GM23338 (cell line): Measurements from ENCODE around the gene NPW. TPM values are rescaled to one million over a fixed set of nuclear protein-coding genes. Genes with fewer than 3 reads are reported as not detected.
A peak's percentile ranks its signal among the peaks of the same experiment; 100 is the strongest.

Experiments
- ATAC-seq: fragments of 200-7000 bp; cut with Tn5 transposase; 3 replicates; pipeline ENCODE4 v1.9.1; 2020
- DNase-seq: peaks from one replicate; pipeline ENCODE4 v3.0.0-alpha.2; 2015; ENCODE audit warnings: low spot score
- H2AFZ ChIP-seq: fragments of 200-600 bp; sonication (generic); 2 replicates; pipeline ENCODE4 v1.8.0; 2016; ENCODE audit warnings: antibody characterized with exemption, mild to moderate bottlenecking, moderate library complexity
- H3F3A ChIP-seq: fragments of 200-600 bp; sonication (generic); replicated peaks from 2 replicates; pipeline ENCODE4 v1.8.0; 2017; ENCODE audit warnings: antibody characterized with exemption, mixed run types, low read depth
- H3K27ac ChIP-seq: fragments of 200-600 bp; sonication (generic); 2 replicates; pipeline ENCODE4 v1.6.1; 2016; ENCODE audit warnings: low read depth
- H3K27me3 ChIP-seq: fragments of 200-600 bp; sonication (generic); 2 replicates; pipeline ENCODE4 v1.8.0; 2016; ENCODE audit warnings: mild to moderate bottlenecking, mixed run types, moderate library complexity; ENCODE audit not compliant: insufficient read depth
- H3K36me3 ChIP-seq: fragments of 200-600 bp; sonication (generic); 2 replicates; pipeline ENCODE4 v1.8.0; 2016; ENCODE audit warnings: mild to moderate bottlenecking; ENCODE audit not compliant: insufficient read depth
- H3K4me1 ChIP-seq: fragments of 200-600 bp; sonication (generic); 2 replicates; pipeline ENCODE4 v1.8.0; 2016; ENCODE audit warnings: mild to moderate bottlenecking, moderate library complexity; ENCODE audit not compliant: insufficient read depth
- H3K4me2 ChIP-seq: fragments of 200-600 bp; sonication (generic); 2 replicates; pipeline ENCODE4 v1.7.1; 2017; ENCODE audit warnings: mixed run types
- H3K4me3 ChIP-seq: fragments of 200-600 bp; sonication (generic); 2 replicates; pipeline ENCODE4 v1.6.1; 2016; ENCODE audit warnings: mixed run types
- H3K79me2 ChIP-seq: fragments of 200-600 bp; sonication (generic); replicated peaks from 2 replicates; pipeline ENCODE4 v1.8.0; 2017; ENCODE audit warnings: mild to moderate bottlenecking; ENCODE audit not compliant: insufficient read depth
- H3K9me2 ChIP-seq: fragments of 200-600 bp; sonication (generic); 2 replicates; pipeline ENCODE4 v1.8.0; 2017; ENCODE audit not compliant: insufficient read depth
- H4K20me1 ChIP-seq: fragments of 200-600 bp; sonication (generic); replicated peaks from 2 replicates; pipeline ENCODE4 v1.8.0; 2017; ENCODE audit warnings: mild to moderate bottlenecking; ENCODE audit not compliant: insufficient read depth
- H3K27ac Mint-ChIP-seq: 2 replicates; pipeline ENCODE4 v1.8.0; 2020; ENCODE audit warnings: inconsistent platforms, mild to moderate bottlenecking, moderate library complexity, mixed read lengths
- H3K27me3 Mint-ChIP-seq: 3 replicates; pipeline ENCODE4 v1.8.0; 2022; ENCODE audit warnings: low read depth, mild to moderate bottlenecking, moderate library complexity, mixed read lengths, inconsistent platforms; ENCODE audit not compliant: insufficient read depth, poor library complexity
- H3K36me3 Mint-ChIP-seq: 3 replicates; pipeline ENCODE4 v1.8.0; 2021; ENCODE audit warnings: low read depth, mild to moderate bottlenecking, inconsistent platforms, moderate library complexity, mixed read lengths
- H3K4me1 Mint-ChIP-seq: 3 replicates; pipeline ENCODE4 v1.8.0; 2020; ENCODE audit warnings: mild to moderate bottlenecking, inconsistent platforms, mixed read lengths
- H3K4me3 Mint-ChIP-seq: 3 replicates; pipeline ENCODE4 v1.8.0; 2021; ENCODE audit warnings: moderate library complexity, mild to moderate bottlenecking, inconsistent platforms, mixed read lengths
- H3K9me3 Mint-ChIP-seq: 3 replicates; pipeline ENCODE4 v1.8.0; 2020; ENCODE audit warnings: moderate library complexity, mild to moderate bottlenecking, inconsistent platforms, mixed read lengths
- CREB1 ChIP-seq: fragments of 250-450 bp; sonication (Bioruptor Pico); IDR thresholded peaks from 2 replicates; pipeline ENCODE4 v1.5.0; 2020; ENCODE audit warnings: low read depth, mild to moderate bottlenecking, moderate library complexity
- CTCF ChIP-seq, 2 experiments: fragments of 200-600 bp in 1 of 2; sonication (generic) in 1 of 2; conservative IDR thresholded peaks; 2 replicates each; pipeline versions ENCODE4 v1.5.1 to v1.6.1; 2016 to 2017; ENCODE audit warnings: antibody characterized with exemption in 2 of 2, low read depth in 2 of 2, mild to moderate bottlenecking in 2 of 2, moderate library complexity in 1 of 2
- EZH2 ChIP-seq: fragments of 200-600 bp; sonication (generic); IDR thresholded peaks from one replicate; pipeline ENCODE4 v1.8.0; 2017; ENCODE audit warnings: antibody characterized with exemption, mild to moderate bottlenecking, low read depth; ENCODE audit not compliant: unreplicated experiment
- EZH2phosphoT487 ChIP-seq: fragments of 200-600 bp; sonication (generic); IDR thresholded peaks from one replicate; pipeline ENCODE4 v1.8.1; 2018; ENCODE audit warnings: antibody characterized with exemption; ENCODE audit not compliant: unreplicated experiment
- NANOG ChIP-seq: IDR thresholded peaks from 2 replicates; pipeline ENCODE4 v1.6.1; 2016; ENCODE audit warnings: antibody characterized with exemption, borderline replicate concordance
- POLR2AphosphoS5 ChIP-seq: IDR thresholded peaks from 2 replicates; pipeline ENCODE4 v1.6.1; 2016; ENCODE audit warnings: antibody characterized with exemption, low read depth
- ZNF114 ChIP-seq: fragments of 250-450 bp; sonication (Bioruptor Pico); IDR thresholded peaks from 2 replicates; pipeline ENCODE4 v1.5.0; 2020; ENCODE audit warnings: mild to moderate bottlenecking, moderate library complexity
- ZNF331 ChIP-seq: fragments of 250-450 bp; sonication (Bioruptor Pico); IDR thresholded peaks from 2 replicates; pipeline ENCODE4 v1.5.0; 2020; ENCODE audit warnings: low read depth, mild to moderate bottlenecking, moderate library complexity
- polyA plus RNA-seq: library from polyadenylated mRNA; unstranded; fragments of >200 nt; fragmentation: Nextera tagmentation; extraction: Ambion mirVana; gene quantifications from 2 replicates; pipeline ENCODE4 v1.2.1, GENCODE V29; 2016
- total RNA-seq: library from RNA; depleted of rRNA; stranded (reverse); fragments of >200 nt; shearing (Covaris generic); gene quantifications from 2 replicates; pipeline ENCODE4 v1.2.3, GENCODE V29; 2014
- TF ChIP-seq, protein P1 (sequence below): fragments of 250-450 bp; sonication (Bioruptor Pico); IDR thresholded peaks from 2 replicates; pipeline ENCODE4 v1.5.0; 2020; ENCODE audit warnings: mild to moderate bottlenecking, moderate library complexity

Gene NPW
- total and polyA plus RNA-seq, 2 experiments from 2014 or later: 4.5 to 37.6 TPM

DNA sequence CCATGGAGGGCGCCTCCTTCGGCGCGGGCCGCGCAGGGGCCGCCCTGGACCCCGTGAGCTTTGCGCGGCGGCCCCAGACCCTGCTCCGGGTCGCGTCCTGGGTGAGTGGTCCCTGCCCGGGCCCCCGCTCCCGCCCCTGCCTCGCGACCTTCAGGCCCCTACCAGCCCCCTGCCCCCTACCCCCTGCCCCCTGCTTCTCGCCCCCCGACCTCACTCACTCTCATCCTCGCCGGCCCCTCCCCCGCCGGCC, 29.6 kb upstream of the NPW start (continued):
- no peak for TF ChIP-seq POLR2AphosphoS5
- no peak for TF ChIP-seq EZH2phosphoT487
- TF ChIP-seq CTCF (conservative IDR thresholded peaks at IDR 0.05; ENCODE audit: low read depth in 2 of 2): no peak

GRCh38 chr16:1990351-1991134, 29.0 kb upstream of the NPW start:
- Mint-ChIP-seq H3K27ac (no peak overlapping the region), H3K36me3 (peaks cover 16% of the 10 kb centered on the region), H3K9me3 (no peaks in the 10 kb centered on the region), H3K4me3 (peak overlapping the region; percentile 74), H3K27me3 (peaks cover 42% of the 10 kb centered on the region), H3K4me1 (peaks cover 15% of the 10 kb centered on the region)
- DNase-seq: peak; percentile 89
- peaks cover 7% of the 10 kb centered on the region; the same call in 1 of the 2 replicates for H3K4me1 ChIP-seq
- peaks cover 33% of the 10 kb centered on the region for H3K27me3 ChIP-seq
- peak overlapping the region; percentile 97 for H3K4me2 ChIP-seq
- no peaks in the 10 kb centered on the region for H3K36me3 ChIP-seq
- no peaks in the 10 kb centered on the region; the same call in 1 of the 2 replicates for H4K20me1 ChIP-seq
- H2AFZ ChIP-seq: peak overlapping the region; percentile 89
- H3K79me2 ChIP-seq: peaks cover 4% of the 10 kb centered on the region
- no peaks in the 10 kb centered on the region for H3K9me2 ChIP-seq
- ATAC-seq: peak; percentile 15
- peaks cover 20% of the 10 kb centered on the region for H3F3A ChIP-seq
- H3K4me3 ChIP-seq: peak overlapping the region; percentile 86
- TF ChIP-seq ZNF114 (CRISPR knock-in tag) (no peak), EZH2 (peak; percentile 40), CREB1 (peak; percentile 94), POLR2AphosphoS5 (0 out of 2 replicates have a peak, but pooled peaks have one; percentile 38)
- H3K27ac ChIP-seq: no peak overlapping the region

DNA sequence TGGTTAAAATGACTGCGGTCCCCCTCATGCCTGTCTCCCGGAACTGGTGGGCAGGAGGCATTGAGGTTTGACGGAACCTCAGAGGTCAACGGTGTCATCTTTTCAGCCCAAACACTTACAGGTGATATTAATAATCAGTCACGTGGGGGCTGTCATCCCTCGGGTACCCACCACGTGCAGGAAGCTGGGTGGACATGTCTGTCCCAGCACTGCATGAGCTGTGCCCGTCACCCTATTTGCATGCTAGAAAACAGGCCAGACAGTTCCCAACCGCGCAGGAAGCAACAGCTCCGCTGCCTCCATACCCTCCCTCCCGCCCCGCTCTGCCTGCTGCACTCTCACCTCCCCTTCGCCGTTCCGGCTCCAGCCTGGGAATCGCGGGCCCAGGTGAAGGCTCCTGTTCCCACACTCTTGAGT, 28.4 kb upstream of the NPW start:
- Histone ChIP-seq H3K4me1 (peaks cover 7% of the 10 kb centered on the region; the same call in 1 of the 2 replicates), H3K27ac (no peak overlapping the region), H3K79me2 (peaks cover 4% of the 10 kb centered on the region; the same call in 1 of the 2 replicates), H3F3A (peaks cover 23% of the 10 kb centered on the region), H2AFZ (no peak overlapping the region), H3K9me2 (no peaks in the 10 kb centered on the region), H3K4me2 (peak overlapping the region; percentile 97), H3K36me3 (no peaks in the 10 kb centered on the region), H3K4me3 (peak overlapping the region; percentile 86), H3K27me3 (peaks cover 33% of the 10 kb centered on the region), H4K20me1 (no peaks in the 10 kb centered on the region; the same call in 1 of the 2 replicates)
- DNase-seq (peak; percentile 57), ATAC-seq (peak; percentile 12)
- H3K27me3 Mint-ChIP-seq: peaks cover 42% of the 10 kb centered on the region
- peaks cover 15% of the 10 kb centered on the region for H3K4me1 Mint-ChIP-seq
- no peaks in the 10 kb centered on the region for H3K9me3 Mint-ChIP-seq
- H3K4me3 Mint-ChIP-seq: peak overlapping the region; percentile 74
- H3K27ac Mint-ChIP-seq: no peak overlapping the region
- peaks cover 11% of the 10 kb centered on the region for H3K36me3 Mint-ChIP-seq
- no peak for TF ChIP-seq POLR2AphosphoS5
- TF ChIP-seq EZH2: no peak
- no peak for TF ChIP-seq NANOG
- no peak for TF ChIP-seq ZNF331
- TF ChIP-seq, protein P1, sequence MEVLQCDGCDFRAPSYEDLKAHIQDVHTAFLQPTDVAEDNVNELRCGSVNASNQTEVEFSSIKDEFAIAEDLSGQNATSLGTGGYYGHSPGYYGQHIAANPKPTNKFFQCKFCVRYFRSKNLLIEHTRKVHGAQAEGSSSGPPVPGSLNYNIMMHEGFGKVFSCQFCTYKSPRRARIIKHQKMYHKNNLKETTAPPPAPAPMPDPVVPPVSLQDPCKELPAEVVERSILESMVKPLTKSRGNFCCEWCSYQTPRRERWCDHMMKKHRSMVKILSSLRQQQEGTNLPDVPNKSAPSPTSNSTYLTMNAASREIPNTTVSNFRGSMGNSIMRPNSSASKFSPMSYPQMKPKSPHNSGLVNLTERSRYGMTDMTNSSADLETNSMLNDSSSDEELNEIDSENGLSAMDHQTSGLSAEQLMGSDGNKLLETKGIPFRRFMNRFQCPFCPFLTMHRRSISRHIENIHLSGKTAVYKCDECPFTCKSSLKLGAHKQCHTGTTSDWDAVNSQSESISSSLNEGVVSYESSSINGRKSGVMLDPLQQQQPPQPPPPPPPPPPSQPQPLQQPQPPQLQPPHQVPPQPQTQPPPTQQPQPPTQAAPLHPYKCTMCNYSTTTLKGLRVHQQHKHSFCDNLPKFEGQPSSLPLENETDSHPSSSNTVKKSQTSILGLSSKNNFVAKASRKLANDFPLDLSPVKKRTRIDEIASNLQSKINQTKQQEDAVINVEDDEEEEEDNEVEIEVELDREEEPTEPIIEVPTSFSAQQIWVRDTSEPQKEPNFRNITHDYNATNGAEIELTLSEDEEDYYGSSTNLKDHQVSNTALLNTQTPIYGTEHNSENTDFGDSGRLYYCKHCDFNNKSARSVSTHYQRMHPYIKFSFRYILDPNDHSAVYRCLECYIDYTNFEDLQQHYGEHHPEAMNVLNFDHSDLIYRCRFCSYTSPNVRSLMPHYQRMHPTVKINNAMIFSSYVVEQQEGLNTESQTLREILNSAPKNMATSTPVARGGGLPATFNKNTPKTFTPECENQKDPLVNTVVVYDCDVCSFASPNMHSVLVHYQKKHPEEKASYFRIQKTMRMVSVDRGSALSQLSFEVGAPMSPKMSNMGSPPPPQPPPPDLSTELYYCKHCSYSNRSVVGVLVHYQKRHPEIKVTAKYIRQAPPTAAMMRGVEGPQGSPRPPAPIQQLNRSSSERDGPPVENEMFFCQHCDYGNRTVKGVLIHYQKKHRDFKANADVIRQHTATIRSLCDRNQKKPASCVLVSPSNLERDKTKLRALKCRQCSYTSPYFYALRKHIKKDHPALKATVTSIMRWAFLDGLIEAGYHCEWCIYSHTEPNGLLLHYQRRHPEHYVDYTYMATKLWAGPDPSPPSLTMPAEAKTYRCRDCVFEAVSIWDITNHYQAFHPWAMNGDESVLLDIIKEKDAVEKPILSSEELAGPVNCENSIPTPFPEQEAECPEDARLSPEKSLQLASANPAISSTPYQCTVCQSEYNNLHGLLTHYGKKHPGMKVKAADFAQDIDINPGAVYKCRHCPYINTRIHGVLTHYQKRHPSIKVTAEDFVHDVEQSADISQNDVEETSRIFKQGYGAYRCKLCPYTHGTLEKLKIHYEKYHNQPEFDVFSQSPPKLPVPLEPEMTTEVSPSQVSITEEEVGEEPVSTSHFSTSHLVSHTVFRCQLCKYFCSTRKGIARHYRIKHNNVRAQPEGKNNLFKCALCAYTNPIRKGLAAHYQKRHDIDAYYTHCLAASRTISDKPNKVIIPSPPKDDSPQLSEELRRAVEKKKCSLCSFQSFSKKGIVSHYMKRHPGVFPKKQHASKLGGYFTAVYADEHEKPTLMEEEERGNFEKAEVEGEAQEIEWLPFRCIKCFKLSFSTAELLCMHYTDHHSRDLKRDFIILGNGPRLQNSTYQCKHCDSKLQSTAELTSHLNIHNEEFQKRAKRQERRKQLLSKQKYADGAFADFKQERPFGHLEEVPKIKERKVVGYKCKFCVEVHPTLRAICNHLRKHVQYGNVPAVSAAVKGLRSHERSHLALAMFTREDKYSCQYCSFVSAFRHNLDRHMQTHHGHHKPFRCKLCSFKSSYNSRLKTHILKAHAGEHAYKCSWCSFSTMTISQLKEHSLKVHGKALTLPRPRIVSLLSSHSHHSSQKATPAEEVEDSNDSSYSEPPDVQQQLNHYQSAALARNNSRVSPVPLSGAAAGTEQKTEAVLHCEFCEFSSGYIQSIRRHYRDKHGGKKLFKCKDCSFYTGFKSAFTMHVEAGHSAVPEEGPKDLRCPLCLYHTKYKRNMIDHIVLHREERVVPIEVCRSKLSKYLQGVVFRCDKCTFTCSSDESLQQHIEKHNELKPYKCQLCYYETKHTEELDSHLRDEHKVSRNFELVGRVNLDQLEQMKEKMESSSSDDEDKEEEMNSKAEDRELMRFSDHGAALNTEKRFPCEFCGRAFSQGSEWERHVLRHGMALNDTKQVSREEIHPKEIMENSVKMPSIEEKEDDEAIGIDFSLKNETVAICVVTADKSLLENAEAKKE (CRISPR knock-in tag): no peak
- TF ChIP-seq EZH2phosphoT487: no peak
